Amniotic epithelial cell (primary cell): Measurements from ENCODE around the gene ATP1A4.

ENCODE experiments used
- DNase-seq: peaks from one replicate; pipeline ENCODE4 v3.0.0-alpha.2; 2010; ENCODE audit warnings: low read depth

ATP1A4 gene

DNA sequence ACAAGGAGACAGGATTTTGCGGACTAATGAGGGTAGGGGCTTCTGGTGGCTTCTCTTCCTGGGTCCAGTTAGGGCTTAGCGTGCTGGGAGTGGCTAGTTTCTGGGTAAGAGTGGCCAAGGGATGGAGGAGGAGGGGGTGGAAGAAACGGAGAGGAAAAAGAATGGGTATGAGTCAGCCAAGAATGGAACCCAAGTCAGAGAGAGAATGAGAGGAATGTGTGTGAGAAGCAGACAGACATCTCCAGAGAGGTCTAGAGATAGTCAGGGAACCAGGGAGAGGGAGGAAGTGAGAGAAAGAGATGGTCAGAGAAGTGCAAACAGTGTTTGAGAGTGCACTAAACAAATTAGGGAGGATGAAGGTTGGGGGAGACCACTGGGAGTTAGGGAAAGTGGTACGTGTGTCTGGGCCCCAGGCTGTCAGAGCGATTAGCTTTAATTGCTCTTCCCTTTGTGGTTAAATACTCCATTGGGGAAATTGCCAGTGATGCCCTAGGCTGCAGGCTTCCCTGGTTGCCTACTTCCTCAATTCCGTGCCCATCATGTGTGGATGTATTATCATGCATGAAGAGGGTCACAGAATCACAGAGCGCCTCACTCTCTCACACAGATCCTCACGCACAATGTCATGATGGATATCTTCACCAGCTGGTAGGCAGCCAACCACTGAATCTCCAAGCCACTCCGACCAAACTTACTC, 55.2 kb downstream of the ATP1A4 start:
- DNase-seq, result peak; percentile 91

DNA sequence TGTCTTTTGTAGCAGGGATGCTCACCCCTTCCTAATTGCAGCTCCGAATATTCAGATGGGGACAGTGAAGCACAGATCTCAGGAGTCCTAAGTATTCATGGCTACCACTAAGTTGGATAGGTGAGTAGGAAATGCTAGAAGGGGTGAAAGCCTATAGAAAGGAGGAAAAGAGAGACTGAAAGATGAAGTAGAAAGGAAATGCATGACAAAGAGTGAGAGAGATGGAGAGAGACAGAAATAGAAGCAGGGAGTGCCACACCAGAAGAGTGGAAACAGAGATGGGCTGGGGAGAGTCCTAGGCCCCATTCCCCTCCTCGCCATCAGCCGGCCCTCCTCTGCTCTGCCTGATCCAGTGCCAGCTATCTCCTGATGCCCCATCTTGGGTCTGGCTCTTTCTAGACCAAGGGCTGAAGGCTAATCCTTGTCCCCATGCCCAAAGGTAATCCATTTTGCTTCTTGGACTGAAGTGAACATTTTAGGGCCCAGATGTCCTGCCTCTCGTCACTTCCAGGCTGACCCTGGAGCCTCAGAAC, 55.8 kb downstream of the ATP1A4 start:
- DNase-seq, result no peak

GRCh38 chr1:160207771-160208556, 56.6 kb downstream of the ATP1A4 start:
- DNase-seq, result no peak

DNA sequence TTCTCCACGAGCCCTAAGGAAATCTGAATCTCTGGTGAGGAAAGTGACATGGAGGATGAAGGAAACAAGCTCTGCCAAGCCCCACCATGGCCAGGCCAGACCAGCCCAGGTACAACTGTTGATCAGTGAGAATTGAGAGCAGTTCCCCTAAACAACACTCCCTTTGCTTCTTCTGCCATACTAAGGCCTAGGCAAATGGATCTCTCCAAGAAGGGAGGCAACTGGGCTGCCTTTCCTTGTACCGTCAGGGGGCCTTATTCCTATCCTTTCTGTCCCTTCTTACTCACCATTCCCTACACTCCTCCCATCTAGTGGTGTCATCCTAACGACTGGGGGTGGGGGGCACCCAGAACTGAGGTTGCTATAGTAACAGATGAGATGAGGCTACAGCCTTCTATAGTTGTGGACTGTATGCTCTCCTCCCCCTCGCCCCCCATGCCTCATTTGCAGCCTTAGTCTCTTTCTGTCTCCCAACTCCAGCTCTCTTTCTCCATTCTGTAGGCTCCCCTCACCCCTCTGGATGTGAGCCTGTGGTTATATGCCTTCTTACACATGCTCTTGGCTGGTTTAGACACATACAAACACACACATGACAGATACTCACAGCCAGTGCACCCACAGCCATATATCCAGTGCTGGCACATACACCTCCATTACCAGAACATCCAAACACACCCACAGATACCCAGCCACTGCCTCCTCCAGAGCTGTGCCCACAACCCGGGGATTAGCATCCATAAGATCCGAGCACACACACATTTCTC, 57.3 kb downstream of the ATP1A4 start:
- no peak for DNase-seq

GRCh38 chr1:160209321-160210046, 58.1 kb downstream of the ATP1A4 start:
- peak; percentile 61 for DNase-seq

DNA sequence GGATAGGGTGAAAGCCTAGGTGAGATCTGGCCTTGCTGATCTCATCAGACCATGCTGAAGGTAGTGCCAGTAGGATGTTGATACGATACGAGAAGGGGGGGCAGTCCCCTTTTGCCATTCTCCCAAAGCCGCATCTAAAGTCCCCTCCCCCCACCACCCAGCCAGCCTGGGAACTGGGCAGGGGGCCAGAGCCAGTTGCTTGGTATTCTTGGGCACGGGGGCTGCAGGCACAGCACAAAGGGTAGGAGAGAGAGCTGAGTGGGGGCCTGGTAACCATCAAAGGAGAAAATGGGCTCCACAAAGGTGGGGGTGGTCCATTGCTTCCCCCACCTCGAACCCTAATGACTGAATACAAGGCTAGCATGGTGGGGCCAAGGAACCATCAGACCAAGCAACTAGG, 59.2 kb downstream of the ATP1A4 start:
- DNase-seq, result no peak

- DNase-seq, result no peak
Measured at GRCh38 chr1:160211046-160211790, 59.8 kb downstream of the ATP1A4 start.

DNA sequence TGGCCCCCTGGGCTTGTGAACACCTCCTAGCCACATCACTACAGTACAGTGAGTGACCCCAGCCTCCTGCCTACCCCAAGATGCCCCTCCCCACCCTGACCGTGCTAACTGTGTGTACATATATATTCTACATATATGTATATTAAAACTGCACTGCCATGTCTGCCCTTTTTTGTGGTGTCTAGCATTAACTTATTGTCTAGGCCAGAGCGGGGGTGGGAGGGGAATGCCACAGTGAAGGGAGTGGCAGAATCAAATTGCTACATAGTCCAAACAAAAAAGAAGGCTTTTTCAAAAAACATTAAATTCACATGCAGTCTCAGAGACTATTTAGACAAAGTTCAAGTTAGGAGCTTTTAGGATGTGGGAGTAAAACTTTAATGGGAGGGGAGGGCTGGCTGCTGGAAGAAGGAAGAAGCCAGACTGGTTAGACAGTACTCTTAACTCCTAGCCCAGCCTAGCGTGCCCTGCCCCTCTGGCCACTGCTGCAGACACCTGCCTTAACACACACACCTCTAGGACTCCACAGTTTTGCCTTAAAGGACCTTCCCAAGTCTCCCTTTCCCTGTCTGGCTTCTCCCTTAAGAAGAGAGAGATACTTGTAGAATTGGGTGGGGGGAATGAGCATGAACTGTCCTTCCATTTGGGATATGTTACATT, 63.2 kb downstream of the ATP1A4 start:
- no peak for DNase-seq

DNA sequence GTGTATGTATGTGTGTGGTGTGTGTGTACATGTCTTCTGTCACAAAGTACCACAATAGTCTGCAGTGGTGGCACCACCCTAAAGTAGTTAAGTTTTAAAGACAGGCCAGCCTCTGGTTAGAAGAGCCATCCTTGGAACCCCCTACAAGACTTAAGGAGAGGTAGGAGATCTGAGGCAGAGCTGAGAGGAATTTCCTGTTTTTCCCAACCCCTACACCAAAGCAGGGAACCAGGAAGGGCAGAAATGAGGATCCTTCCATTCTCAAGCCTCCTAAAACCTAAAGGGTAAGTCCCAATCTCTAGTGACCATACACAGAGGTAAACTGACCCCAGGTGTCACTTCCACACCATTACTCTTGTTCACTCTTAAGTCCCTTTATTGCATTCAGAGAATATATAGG, 64.9 kb downstream of the ATP1A4 start:
- no peak for DNase-seq

- no peak for DNase-seq
Measured at GRCh38 chr1:160217481-160218051, 66.2 kb downstream of the ATP1A4 start.

GRCh38 chr1:160219062-160219929, 67.9 kb downstream of the ATP1A4 start:
- peak; percentile 70 for DNase-seq

GRCh38 chr1:160220301-160220700, 68.9 kb downstream of the ATP1A4 start:
- DNase-seq, result no peak

DNA sequence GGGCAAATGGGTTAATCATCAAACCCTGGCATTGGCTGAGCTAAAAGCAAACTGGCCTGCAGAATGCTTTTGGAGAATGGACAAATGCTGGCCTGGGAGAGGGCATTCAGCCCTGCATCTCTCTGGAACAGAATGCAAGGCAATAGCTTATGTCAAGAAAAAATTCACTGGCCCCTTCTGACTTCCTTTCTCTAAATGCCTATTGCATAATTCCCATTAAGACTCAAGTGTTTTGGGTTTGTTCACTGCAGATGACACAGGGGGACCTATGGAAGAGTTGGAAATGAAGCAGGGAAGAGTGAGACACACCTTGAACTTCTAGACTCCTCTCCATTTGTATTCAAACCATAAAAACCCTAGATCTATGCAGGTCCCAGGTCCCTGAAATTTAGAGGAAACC, 69.7 kb downstream of the ATP1A4 start:
- no peak for DNase-seq

DNA sequence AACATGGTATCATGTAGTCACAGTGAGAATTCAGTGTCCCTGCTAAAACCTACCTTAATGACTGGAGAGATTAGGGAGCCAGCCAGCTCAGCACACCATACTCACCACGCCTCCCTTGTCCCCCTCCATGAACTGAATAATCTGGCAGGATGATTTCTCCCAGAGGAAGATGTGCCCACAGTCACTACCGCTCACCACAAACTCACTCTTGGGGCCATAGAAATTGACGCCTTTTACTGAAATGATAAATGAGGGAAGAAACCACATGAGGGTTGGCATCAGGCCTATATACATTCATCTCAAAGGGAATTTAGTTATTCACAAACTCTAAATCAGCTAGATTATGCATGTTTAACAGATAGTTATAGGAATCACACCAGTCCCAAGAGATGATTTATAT, 71.1 kb downstream of the ATP1A4 start:
- no peak for DNase-seq

GRCh38 chr1:160224606-160225005, 73.2 kb downstream of the ATP1A4 start:
- no peak for DNase-seq

- no peak for DNase-seq
Measured at GRCh38 chr1:160225345-160225744, 73.9 kb downstream of the ATP1A4 start.

DNA sequence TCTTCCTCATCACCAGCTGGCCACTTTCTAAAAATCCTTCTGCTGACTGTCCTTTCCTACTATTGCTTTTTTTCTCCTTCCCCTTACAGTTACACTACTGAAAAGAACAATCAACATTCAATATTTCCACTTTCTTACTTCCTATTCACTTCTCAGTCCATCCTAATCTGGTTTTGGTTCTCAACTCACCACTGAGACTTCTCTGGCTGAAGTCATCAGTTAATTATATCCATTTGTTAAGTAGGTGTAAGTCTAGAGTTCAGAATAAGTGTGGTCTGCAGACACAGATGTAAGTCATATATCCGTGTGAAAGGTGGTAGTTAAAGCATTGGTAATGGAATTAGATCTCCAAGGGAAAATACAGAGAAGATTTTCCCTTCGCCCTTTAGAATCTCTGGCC, 75.2 kb downstream of the ATP1A4 start:
- DNase-seq, result no peak

DNA sequence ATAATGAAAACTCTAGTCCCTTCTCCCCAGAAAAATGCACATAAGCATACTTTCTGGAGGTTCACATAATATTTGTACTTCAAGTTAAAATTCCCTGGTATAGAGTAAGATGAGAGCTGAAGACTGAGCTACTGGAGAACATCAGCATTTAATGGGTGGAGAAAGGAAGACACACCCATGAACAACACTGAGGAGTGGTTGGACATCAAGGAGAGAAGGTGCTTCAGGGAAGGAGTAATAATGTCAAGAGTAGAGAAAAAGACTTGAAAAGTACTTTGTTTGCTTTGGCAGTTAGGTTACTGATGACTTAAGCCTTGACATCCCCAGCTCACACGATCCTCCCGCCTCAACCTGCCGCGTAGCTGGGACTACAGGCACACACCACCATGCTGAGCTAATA, 75.6 kb downstream of the ATP1A4 start:
- no peak for DNase-seq

- DNase-seq, result no peak
Measured at GRCh38 chr1:160227561-160227960, 76.2 kb downstream of the ATP1A4 start.
